Activated B cell treated with CpG ODN at 0.5 μM for 24 hours (primary cell): ENCODE results near the gene NOS1. TPM values are rescaled to one million over a fixed set of nuclear protein-coding genes. Genes with fewer than 3 reads are reported as not detected.
"Not testable (repeated sequence)": the region's sequence is repeated elsewhere in the genome, so short reads cannot be mapped to it uniquely, and the experiment has no call there.

Source experiments
- ATAC-seq: fragments of 200-7000 bp; cut with Tn5 transposase; one replicate; pipeline ENCODE4 v1.10.0; 2021; ENCODE audit warnings: low read depth, mild to moderate bottlenecking, moderate library complexity
- CTCF ChIA-PET: fragments of 350-600 bp; sonication (Branson Sonifier 250); formaldehyde crosslinking; loops from one replicate; lab custom pipeline; 2021; ENCODE audit warnings: antibody characterized with exemption; lab: Charles Lee
- POLR2A ChIA-PET: fragments of 350-600 bp; sonication (Branson Sonifier 250); formaldehyde crosslinking; loops from one replicate; lab custom pipeline; 2021; ENCODE audit warnings: antibody characterized with exemption; lab: Charles Lee
- DNase-seq: peaks from one replicate; pipeline ENCODE4 v3.0.0; 2022
- H3K27ac Mint-ChIP-seq: one replicate; pipeline ENCODE4 v1.8.0; 2020; ENCODE audit warnings: mixed read lengths
- H3K27me3 Mint-ChIP-seq: one replicate; pipeline ENCODE4 v1.8.0; 2021; ENCODE audit warnings: mixed read lengths
- H3K36me3 Mint-ChIP-seq: one replicate; pipeline ENCODE4 v1.8.0; 2021; ENCODE audit warnings: low read depth, mixed read lengths
- H3K4me1 Mint-ChIP-seq: one replicate; pipeline ENCODE4 v1.8.0; 2021; ENCODE audit warnings: mixed read lengths
- H3K4me3 Mint-ChIP-seq: one replicate; pipeline ENCODE4 v1.8.0; 2020; ENCODE audit warnings: mild to moderate bottlenecking, mixed read lengths
- H3K9me3 Mint-ChIP-seq: one replicate; pipeline ENCODE4 v1.8.0; 2020; ENCODE audit warnings: mixed read lengths
- CTCF ChIP-seq: fragments of 200-600 bp; IDR thresholded peaks from one replicate; pipeline ENCODE4 v1.8.0; 2022; ENCODE audit warnings: antibody characterized with exemption, mild to moderate bottlenecking
- intact Hi-C: fragments of 100-400 bp; cut with micrococcal nuclease; formaldehyde crosslinking; loops from one replicate; pipeline ENCODE4 v1.15.1; 2024
- total RNA-seq: library from RNA; stranded (reverse); gene quantifications from 2 replicates; pipeline ENCODE4 v1.2.3, GENCODE V29; 2022

Gene NOS1
- total RNA-seq, 1 donor from 2014 or later: not detected

- H3K36me3 Mint-ChIP-seq: no peaks in the 10 kb centered on the region
- no peak for DNase-seq
- ChIA-PET CTCF (no interaction called here), POLR2A (no interaction called here)
- H3K27me3 Mint-ChIP-seq: no peaks in the 10 kb centered on the region
- H3K4me3 Mint-ChIP-seq: no peak overlapping the region
- intact Hi-C loops: no loop called here
- peaks cover 9% of the 10 kb centered on the region for H3K9me3 Mint-ChIP-seq
- no peak for TF ChIP-seq CTCF
- no peak overlapping the region for H3K27ac Mint-ChIP-seq
- no peak for ATAC-seq
- H3K4me1 Mint-ChIP-seq: no peaks in the 10 kb centered on the region
These were observed 18.7 kb upstream of the NOS1 start for GRCh38 chr12:117380083-117380482.

- Mint-ChIP-seq H3K4me1 (no peaks in the 10 kb centered on the region), H3K27me3 (no peaks in the 10 kb centered on the region), H3K36me3 (no peaks in the 10 kb centered on the region), H3K27ac (no peak overlapping the region), H3K4me3 (no peak overlapping the region), H3K9me3 (peaks cover 11% of the 10 kb centered on the region)
- TF ChIP-seq CTCF: no peak
- ChIA-PET POLR2A (no interaction called here), CTCF (no interaction called here)
- intact Hi-C loops: no loop called here
- DNase-seq (no peak), ATAC-seq (no peak)
These were observed 16.3 kb upstream of the NOS1 start for GRCh38 chr12:117377758-117378157.

GRCh38 chr12:117370588-117370987 lies 9.2 kb upstream of the NOS1 start:
- H3K4me3 Mint-ChIP-seq: no peak overlapping the region
- ATAC-seq (no peak), DNase-seq (no peak)
- no peak overlapping the region for H3K27ac Mint-ChIP-seq
- H3K36me3 Mint-ChIP-seq: no peaks in the 10 kb centered on the region
- peaks cover 8% of the 10 kb centered on the region for H3K27me3 Mint-ChIP-seq
- ChIA-PET POLR2A (no interaction called here), CTCF (no interaction called here)
- no peak for TF ChIP-seq CTCF
- no peaks in the 10 kb centered on the region for H3K4me1 Mint-ChIP-seq
- intact Hi-C loops: no loop called here
- H3K9me3 Mint-ChIP-seq: peaks cover 6% of the 10 kb centered on the region

GRCh38 chr12:117370000-117370399 lies 8.6 kb upstream of the NOS1 start:
- DNase-seq, H3K4me1 Mint-ChIP-seq, POLR2A ChIA-PET, H3K27ac Mint-ChIP-seq, H3K27me3 Mint-ChIP-seq, H3K9me3 Mint-ChIP-seq, H3K36me3 Mint-ChIP-seq, ATAC-seq, H3K4me3 Mint-ChIP-seq, CTCF ChIA-PET: not testable (repeated sequence)
- intact Hi-C loops: loop anchor here (5.0 kb wide), 1 partner anchor 217 kb away; no protein-coding TSS in a partner anchor

GRCh38 chr12:117367006-117367638 lies 5.7 kb upstream of the NOS1 start:
- H3K36me3 Mint-ChIP-seq: no peaks in the 10 kb centered on the region
- TF ChIP-seq CTCF: no peak
- ATAC-seq (no peak), DNase-seq (no peak)
- H3K27me3 Mint-ChIP-seq: peaks cover 35% of the 10 kb centered on the region
- H3K9me3 Mint-ChIP-seq: peaks cover 5% of the 10 kb centered on the region
- H3K4me3 Mint-ChIP-seq: no peak overlapping the region
- no peaks in the 10 kb centered on the region for H3K4me1 Mint-ChIP-seq
- CTCF ChIA-PET: interaction anchor here (0.8 kb wide), 1 partner anchor 470 kb away, joined by 4 read pairs; no protein-coding TSS in a partner anchor
- no peak overlapping the region for H3K27ac Mint-ChIP-seq
- intact Hi-C loops: loop anchor here (5.0 kb wide), 1 partner anchor 220 kb away; no protein-coding TSS in a partner anchor
- POLR2A ChIA-PET: no interaction called here
